ENCODE measurements around the gene TMCO6. TPM values are rescaled to one million over a fixed set of nuclear protein-coding genes. Genes with fewer than 3 reads are reported as not detected.
"Not testable (repeated sequence)": the region's sequence is repeated elsewhere in the genome, so short reads cannot be mapped to it uniquely, and the experiment has no call there.

TMCO6 gene
- total and polyA plus RNA-seq, 8 donors, result 7.6 to 23.1 (median 18.9) TPM

- intact Hi-C loops (cut with DNase I), result no loop called here
- TF ChIP-seq CTCF (IDR thresholded peaks at IDR 0.05), result no peak
- Histone ChIP-seq H3K4me1 (peaks cover 4 to 72% of the 10 kb centered on the region in 2 donors), H3K36me3 (no peaks in the 10 kb centered on the region), H3K4me3 (no peak overlapping the region), H3K27me3 (no peaks in the 10 kb centered on the region), H3K9me3 (no peaks in the 10 kb centered on the region), H3K27ac (peak overlapping the region; percentile 57 to 89)
- ATAC-seq (peak; percentile 61), DNase-seq (peak in 2 of 4 donors; percentile 59 to 68)
Observed at GRCh38 chr5:140609126-140609525, 30.1 kb upstream of the TMCO6 start.

- Histone ChIP-seq H3K27me3 (no peaks in the 10 kb centered on the region), H3K9me3 (no peaks in the 10 kb centered on the region), H3K4me3 (no peak overlapping the region), H3K27ac (peak overlapping the region; percentile 57 to 89), H3K36me3 (no peaks in the 10 kb centered on the region), H3K4me1 (peaks cover 4 to 69% of the 10 kb centered on the region in 2 donors)
- ATAC-seq, result no peak
- no peak for TF ChIP-seq CTCF (IDR thresholded peaks at IDR 0.05)
- no peak for DNase-seq
- intact Hi-C loops (cut with DNase I), result no loop called here
Observed at GRCh38 chr5:140611020-140611521, 28.2 kb upstream of the TMCO6 start.

GRCh38 chr5:140622301-140622700, 16.9 kb upstream of the TMCO6 start:
- Histone ChIP-seq H3K9me3 (no peaks in the 10 kb centered on the region), H3K36me3 (no peaks in the 10 kb centered on the region), H3K4me3 (no peak overlapping the region), H3K27me3 (no peaks in the 10 kb centered on the region), H3K27ac (no peak overlapping the region), H3K4me1 (no peaks in the 10 kb centered on the region)
- TF ChIP-seq CTCF (IDR thresholded peaks at IDR 0.05), result no peak
- intact Hi-C loops (cut with DNase I), result no loop called here
- DNase-seq (peak in 2 of 4 donors; percentile 65 to 84), ATAC-seq (no peak)

- intact Hi-C loops (cut with DNase I); H3K27ac ChIP-seq; DNase-seq; ATAC-seq; H3K36me3 ChIP-seq; H3K9me3 ChIP-seq; H3K27me3 ChIP-seq; H3K4me1 ChIP-seq; H3K4me3 ChIP-seq: not testable (repeated sequence)
Observed at GRCh38 chr5:140623061-140623460, 16.2 kb upstream of the TMCO6 start.

- H3K27me3 ChIP-seq; H3K36me3 ChIP-seq; H3K4me3 ChIP-seq; ATAC-seq; intact Hi-C loops (cut with DNase I); H3K27ac ChIP-seq; H3K9me3 ChIP-seq; DNase-seq: not testable (repeated sequence)
- peaks cover 0 to 15% of the 10 kb centered on the region in 2 donors for H3K4me1 ChIP-seq
Observed at GRCh38 chr5:140624886-140625285, 14.4 kb upstream of the TMCO6 start.

- intact Hi-C loops (cut with DNase I), result no loop called here
- no peak for DNase-seq
- H3K4me3 ChIP-seq, result no peak overlapping the region
- TF ChIP-seq CTCF (IDR thresholded peaks at IDR 0.05), result no peak
- no peak overlapping the region for H3K27ac ChIP-seq
- H3K4me1 ChIP-seq, result peaks cover 4 to 31% of the 10 kb centered on the region in 2 donors
- peaks cover 0 to 5% of the 10 kb centered on the region in 2 donors for H3K9me3 ChIP-seq
- H3K36me3 ChIP-seq, result no peaks in the 10 kb centered on the region
- no peak for ATAC-seq
- no peaks in the 10 kb centered on the region for H3K27me3 ChIP-seq
Observed at GRCh38 chr5:140627972-140628371, 11.3 kb upstream of the TMCO6 start.

Measured in left lung (tissue), 10 donors.